ENCODE results near the gene PBX3. TPM values are rescaled to one million over a fixed set of nuclear protein-coding genes. Genes with fewer than 3 reads are reported as not detected.

Gene PBX3
- total RNA-seq, 1 donor from 2014 or later: 37.7 TPM

- Mint-ChIP-seq H3K27me3 (no peaks in the 10 kb centered on the region), H3K4me3 (ENCODE audit: low read depth) (no peak overlapping the region), H3K9me3 (ENCODE audit: low read depth) (no peaks in the 10 kb centered on the region), H3K36me3 (ENCODE audit: insufficient read depth) (no peaks in the 10 kb centered on the region), H3K27ac (no peak overlapping the region), H3K4me1 (ENCODE audit: low read depth) (peaks cover 20% of the 10 kb centered on the region)
- TF ChIP-seq CTCF (IDR thresholded peaks at IDR 0.05; ENCODE audit: unreplicated experiment): no peak
- DNase-seq (ENCODE audit: low spot score, unreplicated experiment): no peak
These were observed 50.8 kb downstream of the PBX3 start for GRCh38 chr9:125797930-125798329.

GRCh38 chr9:125803526-125803925, 56.4 kb downstream of the PBX3 start:
- no peak overlapping the region for H3K4me3 Mint-ChIP-seq (ENCODE audit: low read depth)
- H3K27me3 Mint-ChIP-seq: no peaks in the 10 kb centered on the region
- no peak for DNase-seq (ENCODE audit: low spot score, unreplicated experiment)
- H3K27ac Mint-ChIP-seq: no peak overlapping the region
- H3K36me3 Mint-ChIP-seq (ENCODE audit: insufficient read depth): no peaks in the 10 kb centered on the region
- no peak for TF ChIP-seq CTCF (IDR thresholded peaks at IDR 0.05; ENCODE audit: unreplicated experiment)
- peaks cover 1% of the 10 kb centered on the region for H3K4me1 Mint-ChIP-seq (ENCODE audit: low read depth)
- no peaks in the 10 kb centered on the region for H3K9me3 Mint-ChIP-seq (ENCODE audit: low read depth)

GRCh38 chr9:125805057-125805456, 57.9 kb downstream of the PBX3 start:
- no peak for DNase-seq (ENCODE audit: low spot score, unreplicated experiment)
- H3K27me3 Mint-ChIP-seq: no peaks in the 10 kb centered on the region
- H3K4me3 Mint-ChIP-seq (ENCODE audit: low read depth): no peak overlapping the region
- no peaks in the 10 kb centered on the region for H3K4me1 Mint-ChIP-seq (ENCODE audit: low read depth)
- no peak overlapping the region for H3K27ac Mint-ChIP-seq
- no peaks in the 10 kb centered on the region for H3K9me3 Mint-ChIP-seq (ENCODE audit: low read depth)
- no peak for TF ChIP-seq CTCF (IDR thresholded peaks at IDR 0.05; ENCODE audit: unreplicated experiment)
- no peaks in the 10 kb centered on the region for H3K36me3 Mint-ChIP-seq (ENCODE audit: insufficient read depth)

GRCh38 chr9:125805586-125805985, 58.4 kb downstream of the PBX3 start:
- TF ChIP-seq CTCF (IDR thresholded peaks at IDR 0.05; ENCODE audit: unreplicated experiment): no peak
- no peak for DNase-seq (ENCODE audit: low spot score, unreplicated experiment)
- no peaks in the 10 kb centered on the region for H3K9me3 Mint-ChIP-seq (ENCODE audit: low read depth)
- no peaks in the 10 kb centered on the region for H3K36me3 Mint-ChIP-seq (ENCODE audit: insufficient read depth)
- H3K27me3 Mint-ChIP-seq: no peaks in the 10 kb centered on the region
- H3K4me3 Mint-ChIP-seq (ENCODE audit: low read depth): no peak overlapping the region
- no peak overlapping the region for H3K27ac Mint-ChIP-seq
- H3K4me1 Mint-ChIP-seq (ENCODE audit: low read depth): no peaks in the 10 kb centered on the region

- no peak for DNase-seq (ENCODE audit: low spot score, unreplicated experiment)
- no peak for TF ChIP-seq CTCF (IDR thresholded peaks at IDR 0.05; ENCODE audit: unreplicated experiment)
- no peak overlapping the region for H3K4me3 Mint-ChIP-seq (ENCODE audit: low read depth)
- no peaks in the 10 kb centered on the region for H3K27me3 Mint-ChIP-seq
- no peaks in the 10 kb centered on the region for H3K4me1 Mint-ChIP-seq (ENCODE audit: low read depth)
- no peak overlapping the region for H3K27ac Mint-ChIP-seq
- no peaks in the 10 kb centered on the region for H3K36me3 Mint-ChIP-seq (ENCODE audit: insufficient read depth)
- no peaks in the 10 kb centered on the region for H3K9me3 Mint-ChIP-seq (ENCODE audit: low read depth)
These were observed 59.9 kb downstream of the PBX3 start for GRCh38 chr9:125807079-125807478.

Data from progenitor cell of endocrine pancreas (in vitro differentiated cells).